NCI-H187 treated with DMSO at 0.1 percent for 48 hours (cell line): Measurements from ENCODE around the gene TLCD3A.
"Not testable (repeated sequence)": the region's sequence is repeated elsewhere in the genome, so short reads cannot be mapped to it uniquely, and the experiment has no call there.

ENCODE experiments used
- DNase-seq: peaks from one replicate; lab custom pipeline; 2025; lab: John Stamatoyannopoulos, UW

TLCD3A gene

GRCh38 chr17:732067-732901 lies at the start of gene TLCD3A:
TLCD3A (plus strand) TSS chr17:732596; CDS start chr17:732648, 52 bp downstream.
- DNase-seq, result no peak

GRCh38 chr17:683040-683439 lies 49.4 kb upstream of the TLCD3A start:
- no peak for DNase-seq

- no peak for DNase-seq
Observed at GRCh38 chr17:683499-684254, 48.7 kb upstream of the TLCD3A start.

- DNase-seq, result no peak
Observed at GRCh38 chr17:685006-685405, 47.4 kb upstream of the TLCD3A start.

GRCh38 chr17:688100-688989 lies 44.1 kb upstream of the TLCD3A start:
- DNase-seq, result no peak

- no peak for DNase-seq
Observed at GRCh38 chr17:689556-690275, 42.7 kb upstream of the TLCD3A start.

GRCh38 chr17:690361-690760 lies 42.0 kb upstream of the TLCD3A start:
- no peak for DNase-seq

GRCh38 chr17:691423-691822 lies 41.0 kb upstream of the TLCD3A start:
- no peak for DNase-seq

- no peak for DNase-seq
Observed at GRCh38 chr17:692116-692515, 40.3 kb upstream of the TLCD3A start.

- DNase-seq, result no peak
Observed at GRCh38 chr17:693791-694638, 38.4 kb upstream of the TLCD3A start.

GRCh38 chr17:696369-696768 lies 36.0 kb upstream of the TLCD3A start:
- DNase-seq, result no peak

- no peak for DNase-seq
Observed at GRCh38 chr17:697682-698081, 34.7 kb upstream of the TLCD3A start.

- not testable (repeated sequence) for DNase-seq
Observed at GRCh38 chr17:698096-698495, 34.3 kb upstream of the TLCD3A start.

- DNase-seq, result no peak
Observed at GRCh38 chr17:699345-699744, 33.1 kb upstream of the TLCD3A start.

- DNase-seq, result no peak
Observed at GRCh38 chr17:700504-701094, 31.8 kb upstream of the TLCD3A start.

- DNase-seq, result no peak
Observed at GRCh38 chr17:703081-703875, 29.1 kb upstream of the TLCD3A start.

GRCh38 chr17:704111-704864 lies 28.1 kb upstream of the TLCD3A start:
- DNase-seq, result no peak

GRCh38 chr17:705011-705410 lies 27.4 kb upstream of the TLCD3A start:
- DNase-seq, result no peak

- DNase-seq, result no peak
Observed at GRCh38 chr17:705863-706262, 26.5 kb upstream of the TLCD3A start.
